HCT116 (cell line): ENCODE results near the gene EIPR1. TPM values are rescaled to one million over a fixed set of nuclear protein-coding genes. Genes with fewer than 3 reads are reported as not detected.

Experiments
- ATAC-seq: fragments of 200-7000 bp; cut with Tn5 transposase; 2 replicates; pipeline ENCODE4 v1.9.1; 2020; ENCODE audit warnings: mild to moderate bottlenecking, moderate library complexity
- BruUV-seq: library from RNA; stranded (reverse); fragments of 400-500 nt; replicated peaks from 2 replicates; lab custom pipeline; 2021; lab: Mats Ljungman, UMichigan
- CTCF ChIA-PET: fragments of 300-600 bp; sonication (Branson Sonifier 250); formaldehyde crosslinking; loops from one replicate; lab custom pipeline; 2021; ENCODE audit warnings: antibody characterized with exemption; lab: Charles Lee
- POLR2A ChIA-PET: fragments of 300-600, 350-600 bp; sonication (Branson Sonifier 250); formaldehyde crosslinking; loops from one replicate; lab custom pipeline; 2021; ENCODE audit warnings: antibody characterized with exemption; lab: Charles Lee
- RAD21 ChIA-PET, 2 experiments: fragments of 300-600 bp; sonication (Branson Sonifier 250); formaldehyde crosslinking; loops; one replicate each; lab custom pipeline; 2023; ENCODE audit warnings: low total read pairs in 2 of 2; ENCODE audit not compliant: uncharacterized antibody in 2 of 2, unreplicated experiment in 2 of 2, low non-redundant PET in 1 of 2; lab: Charles Lee
- DNase-seq: peaks from one replicate; pipeline ENCODE4 v3.0.0-alpha.2; 2010; ENCODE audit warnings: low read depth, low spot score
- H2AFZ ChIP-seq: fragments of 200-600 bp; shearing (Covaris generic), sonication (generic); 2 replicates; pipeline ENCODE4 v1.6.1; 2017; ENCODE audit warnings: low read depth, mixed run types, mixed read lengths, antibody characterized with exemption, low read length; ENCODE audit not compliant: poor library complexity, severe bottlenecking
- H3K27ac ChIP-seq: 2 replicates; pipeline ENCODE4 v1.5.1; 2012; ENCODE audit warnings: low read depth, low read length
- H3K27me3 ChIP-seq: fragments of 200-600 bp; sonication (generic); 2 replicates; pipeline ENCODE4 v1.6.1; 2016; ENCODE audit warnings: mixed run types, low read length, mixed read lengths; ENCODE audit not compliant: insufficient read depth
- H3K36me3 ChIP-seq, 2 experiments: fragments of 200-500 bp in 1 of 2; fragments of 200-600 bp in 1 of 2; sonication (Bioruptor generic) in 1 of 2; sonication (generic) in 1 of 2; 2 replicates each; pipeline versions ENCODE4 v1.5.1 to v1.6.1; 2014 to 2016; ENCODE audit warnings: low read length in 2 of 2, inconsistent platforms in 1 of 2, mixed read lengths in 1 of 2, mixed run types in 1 of 2; ENCODE audit not compliant: insufficient read depth in 2 of 2, control insufficient read depth in 1 of 2
- H3K4me1 ChIP-seq, 2 experiments: fragments of 200-600 bp in 1 of 2; sonication (generic) in 1 of 2; 2 replicates each; pipeline versions ENCODE4 v1.5.1 to v1.6.1; 2012 to 2017; ENCODE audit warnings: low read length in 2 of 2, inconsistent platforms in 1 of 2, mild to moderate bottlenecking in 1 of 2, mixed read lengths in 1 of 2, mixed run types in 1 of 2, moderate library complexity in 1 of 2; ENCODE audit not compliant: insufficient read depth in 2 of 2, control insufficient read depth in 1 of 2
- H3K4me2 ChIP-seq: fragments of 200-600 bp; sonication (generic); 2 replicates; pipeline ENCODE4 v1.6.1; 2017; ENCODE audit warnings: mixed run types, low read length, mixed read lengths
- H3K4me3 ChIP-seq, 2 experiments: fragments of 200-600 bp in 1 of 2; sonication (generic) in 1 of 2; replicated peaks in 1 of 2; 2 replicates each; pipeline ENCODE4 v1.5.1; 2011 to 2016; ENCODE audit warnings: low read length in 2 of 2, control low read depth in 1 of 2, low read depth in 1 of 2, mild to moderate bottlenecking in 1 of 2, mixed read lengths in 1 of 2, mixed run types in 1 of 2
- H3K79me2 ChIP-seq: fragments of 200-600 bp; sonication (generic); 2 replicates; pipeline ENCODE4 v1.6.1; 2017; ENCODE audit warnings: mild to moderate bottlenecking, mixed run types, low read length, moderate library complexity, mixed read lengths; ENCODE audit not compliant: insufficient read depth
- H3K9ac ChIP-seq: fragments of 200-600 bp; sonication (generic); 2 replicates; pipeline ENCODE4 v1.6.1; 2016; ENCODE audit warnings: low read length, mixed read lengths
- H3K9me2 ChIP-seq: fragments of 200-600 bp; sonication (generic), shearing (Covaris generic); 2 replicates; pipeline ENCODE4 v1.6.1; 2017; ENCODE audit warnings: mixed run types, mild to moderate bottlenecking, moderate library complexity; ENCODE audit not compliant: insufficient read depth
- H3K9me3 ChIP-seq, 2 experiments: fragments of 200-500 bp in 1 of 2; fragments of 200-600 bp in 1 of 2; sonication (Bioruptor generic) in 1 of 2; sonication (generic) in 1 of 2; 2 replicates each; pipeline ENCODE4 v1.6.1; 2014 to 2017; ENCODE audit warnings: low read length in 2 of 2, mixed read lengths in 2 of 2, inconsistent platforms in 1 of 2, low read depth in 1 of 2, mild to moderate bottlenecking in 1 of 2, mixed run types in 1 of 2, moderate library complexity in 1 of 2; ENCODE audit not compliant: control insufficient read depth in 1 of 2, insufficient read depth in 1 of 2
- H4K20me1 ChIP-seq: fragments of 200-600 bp; sonication (generic), shearing (Covaris generic); 2 replicates; pipeline ENCODE4 v1.6.1; 2017; ENCODE audit warnings: mixed run types, mild to moderate bottlenecking, moderate library complexity; ENCODE audit not compliant: insufficient read depth
- ATF3 ChIP-seq: IDR thresholded peaks from 2 replicates; pipeline ENCODE4 v1.6.1; 2012
- CBX3 ChIP-seq: IDR thresholded peaks from 2 replicates; pipeline ENCODE4 v1.6.1; 2012; ENCODE audit warnings: low read depth
- CEBPB ChIP-seq: IDR thresholded peaks from 2 replicates; pipeline ENCODE4 v1.6.1; 2012; ENCODE audit warnings: low read depth
- EZH2 ChIP-seq: fragments of 200-600 bp; sonication (generic); IDR thresholded peaks from 2 replicates; pipeline ENCODE4 v1.6.1; 2017; ENCODE audit warnings: antibody characterized with exemption, mixed run types
- EZH2phosphoT487 ChIP-seq: fragments of 200-600 bp; IDR thresholded peaks from 2 replicates; pipeline ENCODE4 v1.6.1; 2018; ENCODE audit warnings: antibody characterized with exemption, borderline replicate concordance
- FOSL1 ChIP-seq: IDR thresholded peaks from 2 replicates; pipeline ENCODE4 v1.6.1; 2012; ENCODE audit warnings: low read depth
- MAX ChIP-seq: IDR thresholded peaks from 2 replicates; pipeline ENCODE4 v1.6.1; 2012
- POLR2AphosphoS5 ChIP-seq: IDR thresholded peaks from 2 replicates; pipeline ENCODE4 v1.6.1; 2011; ENCODE audit warnings: mild to moderate bottlenecking, low read depth, low read length, moderate library complexity
- RAD21 ChIP-seq: IDR thresholded peaks from 2 replicates; pipeline ENCODE4 v1.6.1; 2012; ENCODE audit warnings: low read depth, mild to moderate bottlenecking
- SIN3A ChIP-seq: IDR thresholded peaks from 2 replicates; pipeline ENCODE4 v1.6.1; 2012; ENCODE audit warnings: low read depth
- SP1 ChIP-seq: IDR thresholded peaks from 2 replicates; pipeline ENCODE4 v1.6.1; 2012; ENCODE audit warnings: low read depth
- SRF ChIP-seq: IDR thresholded peaks from 2 replicates; pipeline ENCODE4 v1.6.1; 2012; ENCODE audit warnings: low read depth
- ZBTB33 ChIP-seq: IDR thresholded peaks from 2 replicates; pipeline ENCODE4 v1.6.1; 2011; ENCODE audit warnings: mild to moderate bottlenecking, low read length, moderate library complexity; ENCODE audit not compliant: insufficient replicate concordance; ENCODE audit errors: extremely low read depth
- ZFX ChIP-seq: fragments of 450-650 bp; IDR thresholded peaks from 2 replicates; pipeline ENCODE4 v1.6.1; 2017
- intact Hi-C: fragments of 100-400 bp; cut with micrococcal nuclease; formaldehyde crosslinking; loops from 2 replicates; pipeline ENCODE4 v1.10.0; 2022
- total RNA-seq: library from RNA; stranded (reverse); gene quantifications from one replicate; pipeline ENCODE4 v1.2.1, GENCODE V29; 2021; ENCODE audit not compliant: unreplicated experiment
- TF ChIP-seq, protein P1 (sequence below): IDR thresholded peaks from 2 replicates; pipeline ENCODE4 v1.6.1; 2012; ENCODE audit warnings: low read depth

Gene EIPR1
- total RNA-seq, 1 experiment from 2014 or later: 36.9 TPM

DNA sequence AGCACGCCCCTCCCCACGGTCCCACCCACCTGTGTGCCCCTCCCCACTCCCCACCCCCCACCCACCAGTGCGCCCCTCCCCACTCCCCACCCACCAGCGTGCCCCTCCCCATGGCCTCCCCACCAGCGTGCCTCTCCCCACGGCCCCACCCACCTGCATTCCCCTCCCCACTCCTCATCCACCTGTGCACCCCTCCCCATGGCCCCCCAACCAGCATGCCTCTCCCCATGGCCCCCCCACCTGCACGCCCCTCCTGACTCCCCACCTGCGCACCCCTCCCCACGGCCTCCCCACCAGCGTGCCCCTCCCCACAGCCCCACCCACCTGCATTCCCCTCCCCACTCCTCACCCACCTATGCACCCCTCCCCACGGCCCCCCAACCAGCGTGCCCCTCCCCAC is 190.2 kb downstream of the EIPR1 start:
- intact Hi-C loops: no loop called here
- Histone ChIP-seq H3K79me2 (no peaks in the 10 kb centered on the region), H3K4me1 (no peaks in the 10 kb centered on the region), H3K9me3 (no peaks in the 10 kb centered on the region)
- BruUV-seq: no TSS peak
- TF ChIP-seq POLR2AphosphoS5: no peak
- TF ChIP-seq CBX3: no peak
- no peak for TF ChIP-seq SRF
- no peak for TF ChIP-seq RAD21
- TF ChIP-seq, protein P1, sequence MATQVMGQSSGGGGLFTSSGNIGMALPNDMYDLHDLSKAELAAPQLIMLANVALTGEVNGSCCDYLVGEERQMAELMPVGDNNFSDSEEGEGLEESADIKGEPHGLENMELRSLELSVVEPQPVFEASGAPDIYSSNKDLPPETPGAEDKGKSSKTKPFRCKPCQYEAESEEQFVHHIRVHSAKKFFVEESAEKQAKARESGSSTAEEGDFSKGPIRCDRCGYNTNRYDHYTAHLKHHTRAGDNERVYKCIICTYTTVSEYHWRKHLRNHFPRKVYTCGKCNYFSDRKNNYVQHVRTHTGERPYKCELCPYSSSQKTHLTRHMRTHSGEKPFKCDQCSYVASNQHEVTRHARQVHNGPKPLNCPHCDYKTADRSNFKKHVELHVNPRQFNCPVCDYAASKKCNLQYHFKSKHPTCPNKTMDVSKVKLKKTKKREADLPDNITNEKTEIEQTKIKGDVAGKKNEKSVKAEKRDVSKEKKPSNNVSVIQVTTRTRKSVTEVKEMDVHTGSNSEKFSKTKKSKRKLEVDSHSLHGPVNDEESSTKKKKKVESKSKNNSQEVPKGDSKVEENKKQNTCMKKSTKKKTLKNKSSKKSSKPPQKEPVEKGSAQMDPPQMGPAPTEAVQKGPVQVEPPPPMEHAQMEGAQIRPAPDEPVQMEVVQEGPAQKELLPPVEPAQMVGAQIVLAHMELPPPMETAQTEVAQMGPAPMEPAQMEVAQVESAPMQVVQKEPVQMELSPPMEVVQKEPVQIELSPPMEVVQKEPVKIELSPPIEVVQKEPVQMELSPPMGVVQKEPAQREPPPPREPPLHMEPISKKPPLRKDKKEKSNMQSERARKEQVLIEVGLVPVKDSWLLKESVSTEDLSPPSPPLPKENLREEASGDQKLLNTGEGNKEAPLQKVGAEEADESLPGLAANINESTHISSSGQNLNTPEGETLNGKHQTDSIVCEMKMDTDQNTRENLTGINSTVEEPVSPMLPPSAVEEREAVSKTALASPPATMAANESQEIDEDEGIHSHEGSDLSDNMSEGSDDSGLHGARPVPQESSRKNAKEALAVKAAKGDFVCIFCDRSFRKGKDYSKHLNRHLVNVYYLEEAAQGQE: no peak
- TF ChIP-seq SIN3A: no peak
- no peak for TF ChIP-seq ZFX
- TF ChIP-seq MAX: no peak
- TF ChIP-seq SP1: no peak
- no peak for TF ChIP-seq FOSL1
- no peak for TF ChIP-seq ATF3
- TF ChIP-seq CEBPB: no peak
- TF ChIP-seq ZBTB33: no peak
- no peak for TF ChIP-seq EZH2
- TF ChIP-seq EZH2phosphoT487: no peak
- TF ChIP-seq, all 23 proteins: peak for 0
- Histone ChIP-seq H3K4me2 (no peak overlapping the region), H3K9ac (no peak overlapping the region), H3K27me3 (no peaks in the 10 kb centered on the region), H2AFZ (no peak overlapping the region), H3K27ac (no peak overlapping the region), H3K4me3 (no peak overlapping the region), H4K20me1 (no peaks in the 10 kb centered on the region), H3K36me3 (peaks cover 0 to 5% of the 10 kb centered on the region in 2 experiments; a peak in 1 of 4 replicates), H3K9me2 (no peaks in the 10 kb centered on the region)
- RAD21 ChIA-PET: no interaction called here
- no peak for DNase-seq
- CTCF ChIA-PET: no interaction called here
- no peak for ATAC-seq
- POLR2A ChIA-PET: no interaction called here
